HEK293T (cell line): ENCODE data around the gene APMAP.

Source experiments
- BHLHE40 ChIP-seq: fragments of 450-650 bp; IDR thresholded peaks from 2 replicates; pipeline ENCODE4 v1.6.1; 2016; ENCODE audit warnings: mild to moderate bottlenecking, moderate library complexity, borderline replicate concordance
- ELF4 ChIP-seq: fragments of 450-650 bp; IDR thresholded peaks from 2 replicates; pipeline ENCODE4 v1.6.1; 2017; ENCODE audit warnings: antibody characterized with exemption
- FOXA1 ChIP-seq: fragments of 450-650 bp; IDR thresholded peaks from 2 replicates; pipeline ENCODE4 v1.6.1; 2016; ENCODE audit warnings: mild to moderate bottlenecking
- FOXK2 ChIP-seq: fragments of 450-650 bp; IDR thresholded peaks from 2 replicates; pipeline ENCODE4 v1.6.1; 2016; ENCODE audit warnings: mild to moderate bottlenecking
- FOXM1 ChIP-seq: fragments of 450-650 bp; IDR thresholded peaks from 2 replicates; pipeline ENCODE4 v1.6.1; 2017; ENCODE audit warnings: mild to moderate bottlenecking, borderline replicate concordance
- L3MBTL2 ChIP-seq: fragments of 450-650 bp; conservative IDR thresholded peaks from 2 replicates; pipeline ENCODE4 v1.6.1; 2016; ENCODE audit warnings: mild to moderate bottlenecking
- NFRKB ChIP-seq: fragments of 450-650 bp; IDR thresholded peaks from 2 replicates; pipeline ENCODE4 v1.6.1; 2016; ENCODE audit warnings: mild to moderate bottlenecking, moderate library complexity
- SP1 ChIP-seq: fragments of 450-650 bp; IDR thresholded peaks from 2 replicates; pipeline ENCODE4 v1.6.1; 2017
- SUZ12 ChIP-seq: fragments of 450-650 bp; IDR thresholded peaks from 2 replicates; pipeline ENCODE4 v1.6.1; 2016; ENCODE audit warnings: mild to moderate bottlenecking
- ZNF384 ChIP-seq: fragments of 450-650 bp; IDR thresholded peaks from 2 replicates; pipeline ENCODE4 v1.6.1; 2016

GRCh38 chr20:25017257-25017803 lies 24.8 kb upstream of the APMAP start:
- TF ChIP-seq FOXK2 (no peak), ZNF384 (no peak), BHLHE40 (no peak), ELF4 (no peak), L3MBTL2 (no peak), NFRKB (no peak), FOXA1 (no peak), FOXM1 (no peak), SP1 (no peak), SUZ12 (no peak)
